ENCODE data around the gene TRIM40.

DNA sequence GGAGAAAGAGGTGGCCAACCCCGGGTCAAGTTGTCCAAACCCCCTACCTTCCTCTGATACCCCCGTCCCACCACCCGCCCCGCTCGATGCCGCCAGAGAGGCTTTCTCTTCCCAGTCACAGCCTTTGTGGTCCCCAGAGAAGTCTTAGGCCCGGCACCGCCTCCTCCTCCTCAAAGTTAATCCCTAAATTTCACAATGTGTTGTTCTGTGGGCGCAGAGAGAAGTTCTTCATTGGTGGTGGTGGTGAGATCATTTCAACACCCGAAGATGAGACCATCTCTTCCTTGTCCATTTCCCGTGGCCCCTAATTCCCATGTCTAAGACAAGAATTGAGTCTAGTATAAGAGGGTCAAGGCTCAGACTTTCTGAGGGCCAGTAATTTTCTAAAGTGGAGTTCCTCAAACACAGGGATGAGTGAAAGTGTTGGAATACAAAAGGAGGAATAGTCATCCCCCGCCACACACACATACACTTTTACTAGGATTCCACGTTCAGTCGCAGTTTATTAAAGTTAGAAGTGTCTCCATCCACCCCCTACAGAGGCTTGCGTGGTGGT lies 33.4 kb upstream of the TRIM40 start:
- no peak for TF ChIP-seq POLR2AphosphoS5 (IDR thresholded peaks at IDR 0.05; ENCODE audit: low read depth)
- TF ChIP-seq, protein P1, sequence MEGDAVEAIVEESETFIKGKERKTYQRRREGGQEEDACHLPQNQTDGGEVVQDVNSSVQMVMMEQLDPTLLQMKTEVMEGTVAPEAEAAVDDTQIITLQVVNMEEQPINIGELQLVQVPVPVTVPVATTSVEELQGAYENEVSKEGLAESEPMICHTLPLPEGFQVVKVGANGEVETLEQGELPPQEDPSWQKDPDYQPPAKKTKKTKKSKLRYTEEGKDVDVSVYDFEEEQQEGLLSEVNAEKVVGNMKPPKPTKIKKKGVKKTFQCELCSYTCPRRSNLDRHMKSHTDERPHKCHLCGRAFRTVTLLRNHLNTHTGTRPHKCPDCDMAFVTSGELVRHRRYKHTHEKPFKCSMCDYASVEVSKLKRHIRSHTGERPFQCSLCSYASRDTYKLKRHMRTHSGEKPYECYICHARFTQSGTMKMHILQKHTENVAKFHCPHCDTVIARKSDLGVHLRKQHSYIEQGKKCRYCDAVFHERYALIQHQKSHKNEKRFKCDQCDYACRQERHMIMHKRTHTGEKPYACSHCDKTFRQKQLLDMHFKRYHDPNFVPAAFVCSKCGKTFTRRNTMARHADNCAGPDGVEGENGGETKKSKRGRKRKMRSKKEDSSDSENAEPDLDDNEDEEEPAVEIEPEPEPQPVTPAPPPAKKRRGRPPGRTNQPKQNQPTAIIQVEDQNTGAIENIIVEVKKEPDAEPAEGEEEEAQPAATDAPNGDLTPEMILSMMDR (conservative IDR thresholded peaks at IDR 0.05; ENCODE audit: low read depth in 2 of 2) = no peak
- TF ChIP-seq STAT1 (IDR thresholded peaks at IDR 0.05; ENCODE audit: unreplicated experiment) = no peak
- TF ChIP-seq ETS1 (IDR thresholded peaks at IDR 0.05) = no peak
- TF ChIP-seq EZH2phosphoT487 (IDR thresholded peaks at IDR 0.05; ENCODE audit: unreplicated experiment) = no peak
- no peak for TF ChIP-seq REST (IDR thresholded peaks at IDR 0.05; ENCODE audit: unreplicated experiment)
- TF ChIP-seq CREB1 (CRISPR knock-in tag; IDR thresholded peaks at IDR 0.05; ENCODE audit: low read depth) = no peak
- TF ChIP-seq EZH2 (IDR thresholded peaks at IDR 0.05; ENCODE audit: low read depth, unreplicated experiment) = no peak
- no peak for TF ChIP-seq ZNF331 (CRISPR knock-in tag; IDR thresholded peaks at IDR 0.05; ENCODE audit: low read depth)
- TF ChIP-seq NANOG (IDR thresholded peaks at IDR 0.05; ENCODE audit: borderline replicate concordance) = no peak
